Upper lobe of right lung (tissue), 1 donor: ENCODE results near the gene FKBP10. TPM values are rescaled to one million over a fixed set of nuclear protein-coding genes. Genes with fewer than 3 reads are reported as not detected.
"Not testable (repeated sequence)": the region's sequence is repeated elsewhere in the genome, so short reads cannot be mapped to it uniquely, and the experiment has no call there.

Source experiments
- ATAC-seq: fragments of 200-7000 bp; cut with Tn5 transposase; one replicate; pipeline ENCODE4 v1.9.1; 2020; ENCODE audit warnings: mild to moderate bottlenecking, moderate library complexity
- DNase-seq: peaks from one replicate; pipeline ENCODE4 v3.0.0-alpha.2; 2020
- H3K27ac ChIP-seq: fragments of 200-600 bp; one replicate; pipeline ENCODE4 v1.8.0; 2022
- H3K27me3 ChIP-seq: fragments of 200-600 bp; one replicate; pipeline ENCODE4 v1.8.0; 2022; ENCODE audit warnings: mild to moderate bottlenecking
- H3K36me3 ChIP-seq: fragments of 200-600 bp; one replicate; pipeline ENCODE4 v1.8.0; 2022
- H3K4me1 ChIP-seq: fragments of 200-600 bp; one replicate; pipeline ENCODE4 v1.8.0; 2022
- H3K4me3 ChIP-seq: fragments of 200-600 bp; one replicate; pipeline ENCODE4 v1.8.0; 2022; ENCODE audit warnings: mild to moderate bottlenecking
- H3K9me3 ChIP-seq: fragments of 200-600 bp; one replicate; pipeline ENCODE4 v1.8.0; 2022
- intact Hi-C: fragments of 100-400 bp; cut with DNase I; formaldehyde crosslinking; loops from one replicate; pipeline ENCODE4 v1.11.0; 2022
- total RNA-seq: library from RNA; stranded (reverse); fragmentation: NEBNext Ultra II Directional; extraction: Animal tissue kit (Norgen Biotek cat#: 25700); gene quantifications from one replicate; pipeline ENCODE4 v1.2.1, GENCODE V29; 2021
- TF ChIP-seq, protein P1 (sequence below): fragments of 200-600 bp; IDR thresholded peaks from one replicate; pipeline ENCODE4 v1.8.0; 2022; ENCODE audit warnings: antibody characterized with exemption
- donor health status: DM: no; HTN: yes; CAD: no; lungs with severe emphysema.

The FKBP10 gene
- total RNA-seq, 1 donor from 2014 or later = 34.5 TPM

DNA sequence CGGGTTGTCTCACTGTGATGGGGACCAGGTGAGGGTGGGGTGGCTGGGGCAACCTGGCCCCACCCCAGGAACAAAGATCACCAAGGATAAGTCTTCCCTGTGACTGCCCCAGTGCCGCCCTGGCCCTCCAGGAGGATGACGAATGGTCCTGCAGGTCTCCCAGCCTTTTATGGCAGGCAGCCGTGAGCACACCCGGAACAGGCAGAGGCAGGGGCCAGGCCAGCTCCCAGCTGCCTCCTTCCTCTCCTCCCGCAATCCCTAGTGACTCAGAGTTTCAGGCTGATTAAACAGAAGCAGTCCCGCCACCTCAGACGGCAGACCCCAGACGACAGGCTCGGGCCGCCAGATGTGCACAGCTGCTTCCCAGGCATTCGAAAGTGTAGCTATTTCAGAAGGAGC is 39.6 kb upstream of the FKBP10 start:
- H3K27me3 ChIP-seq = no peaks in the 10 kb centered on the region
- no peak overlapping the region for H3K4me3 ChIP-seq
- ATAC-seq (peak; percentile 43), DNase-seq (peak; percentile 78)
- H3K36me3 ChIP-seq = peaks cover 32% of the 10 kb centered on the region
- peak overlapping the region; percentile 42 for H3K27ac ChIP-seq
- no peaks in the 10 kb centered on the region for H3K9me3 ChIP-seq
- intact Hi-C loops = no loop called here
- TF ChIP-seq, protein P1, sequence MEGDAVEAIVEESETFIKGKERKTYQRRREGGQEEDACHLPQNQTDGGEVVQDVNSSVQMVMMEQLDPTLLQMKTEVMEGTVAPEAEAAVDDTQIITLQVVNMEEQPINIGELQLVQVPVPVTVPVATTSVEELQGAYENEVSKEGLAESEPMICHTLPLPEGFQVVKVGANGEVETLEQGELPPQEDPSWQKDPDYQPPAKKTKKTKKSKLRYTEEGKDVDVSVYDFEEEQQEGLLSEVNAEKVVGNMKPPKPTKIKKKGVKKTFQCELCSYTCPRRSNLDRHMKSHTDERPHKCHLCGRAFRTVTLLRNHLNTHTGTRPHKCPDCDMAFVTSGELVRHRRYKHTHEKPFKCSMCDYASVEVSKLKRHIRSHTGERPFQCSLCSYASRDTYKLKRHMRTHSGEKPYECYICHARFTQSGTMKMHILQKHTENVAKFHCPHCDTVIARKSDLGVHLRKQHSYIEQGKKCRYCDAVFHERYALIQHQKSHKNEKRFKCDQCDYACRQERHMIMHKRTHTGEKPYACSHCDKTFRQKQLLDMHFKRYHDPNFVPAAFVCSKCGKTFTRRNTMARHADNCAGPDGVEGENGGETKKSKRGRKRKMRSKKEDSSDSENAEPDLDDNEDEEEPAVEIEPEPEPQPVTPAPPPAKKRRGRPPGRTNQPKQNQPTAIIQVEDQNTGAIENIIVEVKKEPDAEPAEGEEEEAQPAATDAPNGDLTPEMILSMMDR = no peak
- H3K4me1 ChIP-seq = peaks cover 64% of the 10 kb centered on the region

DNA sequence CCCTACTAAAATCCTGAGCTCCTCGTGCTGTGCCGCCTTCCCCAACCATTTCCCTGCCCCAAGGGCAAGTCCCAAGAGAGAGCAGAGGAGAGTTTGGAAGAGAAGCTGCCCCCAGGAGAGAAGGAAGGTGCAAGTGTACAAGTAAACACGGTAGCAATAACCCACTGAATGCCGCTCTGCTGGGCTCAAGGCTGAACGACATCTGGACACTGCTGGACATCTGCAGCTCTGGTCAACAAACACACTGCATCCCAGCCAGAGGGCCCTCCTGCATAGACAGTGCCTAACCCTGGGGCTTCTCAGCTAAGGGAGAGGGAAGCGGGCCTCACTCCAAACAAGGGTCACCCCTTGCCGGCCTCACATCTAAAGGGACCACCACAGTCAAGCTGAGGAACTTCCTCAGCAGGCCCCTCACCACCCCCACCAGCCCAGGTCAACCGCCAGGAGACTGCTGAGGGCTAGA is 39.0 kb upstream of the FKBP10 start:
- Histone ChIP-seq H3K9me3 (no peaks in the 10 kb centered on the region), H3K36me3 (peaks cover 26% of the 10 kb centered on the region), H3K4me1 (peaks cover 67% of the 10 kb centered on the region), H3K27ac (peak overlapping the region; percentile 42), H3K27me3 (no peaks in the 10 kb centered on the region), H3K4me3 (no peak overlapping the region)
- TF ChIP-seq, protein P1 = no peak
- ATAC-seq = no peak
- intact Hi-C loops = no loop called here
- no peak for DNase-seq

DNA sequence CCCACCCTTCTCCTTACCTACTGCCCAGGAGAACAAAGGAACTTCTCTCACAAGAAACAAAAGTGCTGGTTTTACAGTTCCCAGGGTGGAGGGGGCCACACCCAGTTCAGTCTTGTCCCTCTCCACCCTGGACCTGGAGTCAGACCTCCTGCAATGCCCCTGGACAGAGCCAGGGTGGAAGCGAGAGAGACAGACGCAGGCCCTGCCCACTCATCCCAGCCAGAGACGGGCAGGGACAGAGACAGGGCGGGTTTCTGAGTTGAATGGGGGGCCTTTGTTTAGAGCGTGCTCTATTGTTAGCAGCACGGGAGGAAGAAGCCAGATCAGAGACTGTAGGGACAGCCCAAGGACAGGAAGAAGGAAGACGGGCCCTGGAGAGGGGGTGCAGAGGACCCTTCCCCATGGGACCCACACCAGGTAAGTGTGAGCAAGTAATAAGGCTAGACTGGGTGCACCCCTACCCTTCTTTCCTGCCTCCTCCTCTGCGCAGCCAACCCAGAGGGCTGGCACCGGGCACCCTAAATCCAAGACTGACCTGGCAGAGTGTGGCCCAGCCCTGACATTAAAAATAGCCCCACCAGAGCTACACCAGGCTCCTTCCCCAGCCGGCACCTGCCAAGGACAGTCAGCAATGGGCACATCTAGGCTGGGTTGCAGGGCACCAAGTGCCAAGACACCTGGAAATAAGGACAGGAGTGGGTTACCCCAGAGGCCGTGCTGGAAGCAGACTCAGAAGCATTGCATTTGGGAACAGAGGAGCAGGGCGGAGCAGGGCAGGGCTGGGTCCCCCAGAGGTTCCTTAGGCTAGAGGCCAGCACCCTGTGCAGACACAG is 37.2 kb upstream of the FKBP10 start:
- ATAC-seq (peak; percentile 1), DNase-seq (no peak)
- Histone ChIP-seq H3K4me1 (peaks cover 83% of the 10 kb centered on the region), H3K9me3 (no peaks in the 10 kb centered on the region), H3K27me3 (no peaks in the 10 kb centered on the region), H3K27ac (peak overlapping the region; percentile 82), H3K4me3 (no peak overlapping the region), H3K36me3 (peaks cover 10% of the 10 kb centered on the region)
- intact Hi-C loops = no loop called here
- TF ChIP-seq, protein P1 = no peak

DNA sequence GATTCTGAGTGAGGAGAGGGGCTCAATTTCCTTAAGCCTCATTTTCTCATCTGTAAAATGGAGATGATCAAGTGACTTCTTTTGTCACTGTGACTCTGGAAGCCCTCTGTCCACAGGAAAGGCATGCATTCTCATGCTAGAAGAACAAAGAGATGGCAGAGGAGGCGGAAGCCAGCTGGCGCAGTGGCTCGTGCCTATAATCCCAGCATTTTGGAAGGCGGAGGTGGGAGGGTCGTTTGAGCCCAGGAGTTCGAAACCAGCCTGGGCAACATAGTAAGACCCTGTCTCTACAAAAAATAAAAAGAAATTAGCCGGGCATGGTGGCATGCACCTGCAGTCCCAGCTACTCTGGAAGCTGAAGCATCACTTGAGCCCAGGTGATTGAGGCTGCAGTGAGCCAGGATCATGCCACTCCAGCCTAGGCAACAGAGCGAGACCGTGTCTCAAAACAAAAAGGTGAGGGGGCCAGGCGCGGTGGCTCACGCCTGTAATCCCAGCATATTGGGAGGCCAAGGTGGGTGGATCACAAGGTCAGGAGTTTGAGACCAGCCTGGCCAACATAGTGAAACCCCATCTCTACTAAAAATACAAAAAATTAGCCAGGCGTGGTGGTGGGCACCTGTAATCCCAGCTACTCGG is 36.4 kb upstream of the FKBP10 start:
- ATAC-seq, H3K27me3 ChIP-seq, intact Hi-C loops, H3K4me3 ChIP-seq, H3K9me3 ChIP-seq, H3K36me3 ChIP-seq, DNase-seq: not testable (repeated sequence)
- peak overlapping the region; percentile 82 for H3K27ac ChIP-seq
- peaks cover 87% of the 10 kb centered on the region for H3K4me1 ChIP-seq

DNA sequence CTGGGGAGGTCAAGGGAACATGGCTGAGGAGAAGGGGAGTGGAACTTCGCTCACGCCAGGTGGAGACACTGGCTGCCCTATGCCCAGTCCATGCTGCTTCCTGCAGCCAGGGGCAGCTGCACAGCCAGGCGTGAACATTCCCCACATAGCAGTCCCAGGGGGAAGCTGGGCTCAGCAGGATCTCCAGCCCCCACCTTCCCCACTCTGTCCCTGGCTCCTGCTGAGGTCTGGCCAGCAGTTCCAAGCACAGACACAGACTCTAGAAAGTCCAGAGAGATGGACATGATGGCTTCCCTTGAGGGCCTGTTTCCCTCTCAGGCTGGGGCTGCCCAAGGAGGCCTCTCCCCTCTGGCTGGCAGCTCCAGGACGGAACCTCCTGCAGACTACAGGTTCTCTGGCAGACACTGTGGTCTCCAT is 35.6 kb upstream of the FKBP10 start:
- TF ChIP-seq, protein P1 = no peak
- intact Hi-C loops = no loop called here
- Histone ChIP-seq H3K27me3 (no peaks in the 10 kb centered on the region), H3K4me1 (peaks cover 91% of the 10 kb centered on the region), H3K4me3 (no peak overlapping the region), H3K9me3 (no peaks in the 10 kb centered on the region), H3K27ac (peak overlapping the region; percentile 82), H3K36me3 (no peaks in the 10 kb centered on the region)
- no peak for DNase-seq
- peak; percentile 57 for ATAC-seq

DNA sequence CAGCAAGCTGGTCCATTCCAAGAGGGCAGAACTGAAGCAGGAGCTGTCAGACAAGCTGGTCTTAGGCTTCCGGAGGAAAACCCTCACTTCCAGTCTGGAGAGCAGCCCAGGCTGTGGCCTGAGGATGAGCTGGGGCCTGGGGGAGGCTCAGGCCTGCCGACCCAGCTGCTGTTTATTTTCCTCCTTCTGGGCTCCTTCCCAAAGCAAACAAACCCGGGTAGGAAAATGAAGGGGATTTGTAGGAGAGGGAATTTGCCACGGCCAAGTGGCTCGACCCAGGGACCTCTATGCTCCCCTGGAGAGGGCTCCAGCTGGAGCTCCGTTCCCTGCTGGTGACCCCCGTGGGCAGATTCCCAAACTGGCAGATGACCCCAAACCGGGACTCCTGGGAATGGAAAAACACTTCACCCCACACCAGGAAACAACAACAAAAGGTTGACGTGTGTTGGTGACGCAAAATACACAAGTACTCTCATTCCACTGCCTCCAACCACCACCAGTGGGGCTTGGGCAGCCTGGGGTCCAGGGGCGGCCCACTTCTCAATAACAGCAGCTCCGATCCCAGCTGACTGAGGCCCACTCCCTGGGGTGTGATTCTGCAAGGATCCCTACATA is 35.1 kb upstream of the FKBP10 start:
- ATAC-seq (peak; percentile 76), DNase-seq (peak; percentile 74)
- Histone ChIP-seq H3K27me3 (no peaks in the 10 kb centered on the region), H3K9me3 (no peaks in the 10 kb centered on the region), H3K27ac (peak overlapping the region; percentile 82), H3K4me1 (peaks cover 91% of the 10 kb centered on the region), H3K4me3 (no peak overlapping the region), H3K36me3 (no peaks in the 10 kb centered on the region)
- intact Hi-C loops = no loop called here
- TF ChIP-seq, protein P1 = no peak
